C1 segment of cervical spinal cord (tissue), 14 donors: Measurements from ENCODE around the gene CIDEB.

Experiments
- DNase-seq, 14 donors: peaks; one replicate each; lab custom pipeline; 2025; lab: John Stamatoyannopoulos, UW

The CIDEB gene

DNA sequence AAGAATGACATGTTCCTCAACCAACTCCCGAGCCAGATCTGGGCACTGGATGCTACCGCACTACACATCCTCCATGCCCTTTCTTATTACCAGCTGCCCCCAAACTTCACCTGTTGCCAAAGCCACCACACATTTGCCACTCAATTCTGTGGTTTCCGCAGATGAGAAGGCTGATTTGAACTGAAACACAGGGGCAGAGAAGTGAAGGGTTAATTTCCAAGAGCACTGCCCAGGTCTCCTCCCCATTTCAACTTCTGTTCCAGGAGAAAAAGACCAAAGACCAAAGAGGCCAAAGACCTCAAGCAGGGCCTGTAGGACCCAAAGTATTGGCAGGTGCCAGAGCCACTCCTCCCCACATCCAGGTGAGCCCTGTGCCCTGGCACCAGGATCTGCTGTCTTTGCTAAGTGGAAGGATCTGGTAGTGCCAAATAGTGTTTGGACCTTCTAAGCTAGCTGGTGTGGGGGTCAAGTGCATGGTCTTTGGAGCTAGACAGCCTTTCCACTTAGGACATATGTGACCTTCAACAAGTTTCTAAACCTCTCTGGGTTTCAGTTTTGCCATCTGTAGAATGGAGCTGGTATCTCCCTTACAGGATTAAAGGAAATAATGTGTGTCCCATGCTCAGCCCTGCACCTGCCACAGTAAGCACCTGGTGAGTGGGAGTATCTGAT is 16.2 kb downstream of the CIDEB start:
- DNase-seq = no peak

- DNase-seq = no peak
These were observed 17.0 kb downstream of the CIDEB start for GRCh38 chr14:24290746-24291145.

DNA sequence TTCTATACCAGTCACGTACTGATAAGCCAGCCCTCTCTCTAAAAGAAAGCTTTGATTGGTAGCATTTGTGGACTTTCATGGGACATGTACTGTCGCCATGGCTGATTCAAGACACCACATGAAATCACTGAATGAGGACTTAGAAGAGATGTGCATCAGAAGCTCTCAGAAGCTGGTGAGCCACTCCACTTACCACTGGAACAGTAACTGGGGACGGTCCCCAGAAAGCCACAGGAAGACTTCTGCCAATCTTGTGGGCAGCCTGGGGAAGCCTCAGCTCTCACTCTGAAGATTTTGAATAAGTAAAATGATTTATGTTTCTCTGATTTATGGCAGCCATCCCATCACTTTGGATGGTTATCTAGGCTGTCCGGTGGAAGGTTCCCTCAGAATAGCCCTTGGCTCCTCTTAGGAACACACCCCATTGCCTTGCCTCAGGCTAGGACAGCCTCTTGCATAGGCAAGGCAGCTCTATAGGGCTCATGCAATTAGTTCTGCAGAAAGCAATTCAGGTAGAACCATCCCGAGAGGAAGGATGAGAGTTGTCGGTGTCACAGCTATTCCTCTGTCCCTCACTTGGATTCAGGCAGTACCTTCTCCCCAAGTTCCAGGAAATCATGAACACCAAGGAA is 18.0 kb downstream of the CIDEB start:
- no peak for DNase-seq

- no peak for DNase-seq
These were observed 20.8 kb downstream of the CIDEB start for GRCh38 chr14:24286996-24287395.

GRCh38 chr14:24285351-24285750 is 22.4 kb downstream of the CIDEB start:
- DNase-seq = no peak

DNA sequence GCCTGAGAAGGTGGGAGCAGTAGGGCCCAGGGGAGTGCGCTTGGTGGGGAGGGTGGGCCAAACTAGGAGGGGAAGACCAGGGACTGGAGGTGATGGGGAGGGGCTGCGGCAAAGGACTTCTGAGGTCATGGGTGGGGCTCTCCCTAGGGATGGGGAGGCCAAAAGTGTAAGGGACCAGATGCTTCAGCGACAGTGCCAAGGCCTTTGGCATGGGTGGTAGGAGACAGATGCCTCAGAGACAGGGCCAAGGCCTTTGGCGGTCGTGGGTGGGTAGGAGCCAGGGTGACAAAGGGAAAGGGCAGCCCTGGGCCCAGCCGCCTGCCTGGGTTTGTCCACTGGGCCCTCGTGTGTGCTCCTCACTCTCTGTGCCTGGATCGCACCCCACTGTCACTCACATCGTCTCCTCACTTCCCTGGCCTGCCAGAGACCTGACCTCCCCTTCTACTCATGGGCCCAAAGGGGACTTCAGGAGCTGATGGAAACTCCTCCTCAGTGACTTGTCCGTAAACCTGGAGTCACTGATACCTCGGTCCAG is 23.2 kb downstream of the CIDEB start:
- no peak for DNase-seq

DNA sequence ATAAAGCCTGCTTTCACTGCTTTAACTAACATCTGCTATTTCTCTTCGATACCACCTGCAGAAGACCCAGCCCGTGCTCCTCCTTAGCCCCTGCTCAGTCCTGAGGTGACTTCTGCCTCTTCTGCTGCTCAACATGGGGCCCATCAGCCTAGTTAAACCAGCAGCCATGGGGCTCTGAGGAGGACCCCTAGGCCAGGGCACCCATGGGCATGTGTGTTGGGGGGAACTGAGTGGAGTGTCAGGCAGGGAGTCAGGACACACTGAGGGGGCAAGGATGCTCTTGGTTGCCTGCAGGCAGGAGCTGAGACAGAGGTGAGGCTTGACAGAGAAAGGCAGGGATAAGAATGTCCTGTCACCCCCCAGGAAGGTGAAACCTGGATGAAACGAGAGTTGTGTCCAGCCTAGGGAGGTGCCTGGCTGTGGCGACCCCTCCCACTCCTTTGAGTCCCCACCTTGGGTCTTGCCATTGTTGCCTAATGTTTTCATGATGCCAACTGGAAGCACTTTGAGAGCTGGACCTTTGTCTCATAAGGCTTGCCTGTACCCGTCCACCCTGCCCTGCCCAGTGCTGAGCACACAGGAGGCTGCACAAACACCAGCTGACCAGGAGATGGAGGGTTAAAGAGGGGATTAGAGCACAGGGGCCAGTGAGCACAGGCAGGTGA is 23.8 kb downstream of the CIDEB start:
- DNase-seq = no peak

GRCh38 chr14:24282736-24283135 is 25.0 kb downstream of the CIDEB start:
- DNase-seq = no peak

DNA sequence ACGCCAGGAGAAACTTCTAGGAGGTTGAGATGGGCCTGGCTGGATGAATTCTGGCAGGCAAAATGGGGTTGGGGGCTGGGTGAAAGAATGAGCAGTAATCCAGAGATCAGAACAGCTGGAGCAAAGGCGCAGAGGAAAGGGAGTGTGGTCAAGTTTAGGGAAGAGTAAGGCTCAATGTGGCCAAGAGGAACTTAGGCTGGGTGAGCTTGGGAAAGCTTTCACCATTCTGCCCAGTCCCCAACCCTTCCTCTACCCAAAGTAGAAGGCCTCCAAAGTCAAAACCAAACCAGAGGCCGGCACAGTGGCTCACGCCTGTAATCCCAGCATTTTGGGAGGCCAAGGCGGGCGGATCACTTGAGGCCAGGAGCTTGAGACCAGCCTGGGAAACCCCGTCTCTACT is 26.1 kb downstream of the CIDEB start:
- DNase-seq = no peak

- no peak for DNase-seq
These were observed 26.8 kb downstream of the CIDEB start for GRCh38 chr14:24280797-24281460.

GRCh38 chr14:24279301-24280186 is 28.2 kb downstream of the CIDEB start:
- peak in 8 of 14 donors; percentile 21 to 48 (median 36) for DNase-seq

DNA sequence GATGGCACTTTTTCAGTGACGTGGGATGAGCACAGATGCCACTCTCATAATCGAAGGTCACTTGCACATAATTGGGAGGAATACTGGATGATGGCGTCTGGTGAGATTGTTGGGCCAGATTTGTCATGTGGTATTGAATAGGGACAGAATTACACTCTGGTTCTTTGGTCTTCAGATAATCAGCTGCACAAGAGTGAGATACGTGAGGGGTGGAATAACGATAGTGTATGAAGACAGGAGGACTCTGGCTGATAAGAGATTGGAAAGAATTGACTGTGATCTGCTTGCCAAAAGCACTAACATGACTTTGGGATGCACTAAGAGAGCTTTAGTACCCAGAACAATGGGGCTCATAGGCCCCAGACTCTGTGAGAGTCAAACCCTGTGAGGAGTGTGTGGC is 29.4 kb downstream of the CIDEB start:
- DNase-seq = no peak

DNA sequence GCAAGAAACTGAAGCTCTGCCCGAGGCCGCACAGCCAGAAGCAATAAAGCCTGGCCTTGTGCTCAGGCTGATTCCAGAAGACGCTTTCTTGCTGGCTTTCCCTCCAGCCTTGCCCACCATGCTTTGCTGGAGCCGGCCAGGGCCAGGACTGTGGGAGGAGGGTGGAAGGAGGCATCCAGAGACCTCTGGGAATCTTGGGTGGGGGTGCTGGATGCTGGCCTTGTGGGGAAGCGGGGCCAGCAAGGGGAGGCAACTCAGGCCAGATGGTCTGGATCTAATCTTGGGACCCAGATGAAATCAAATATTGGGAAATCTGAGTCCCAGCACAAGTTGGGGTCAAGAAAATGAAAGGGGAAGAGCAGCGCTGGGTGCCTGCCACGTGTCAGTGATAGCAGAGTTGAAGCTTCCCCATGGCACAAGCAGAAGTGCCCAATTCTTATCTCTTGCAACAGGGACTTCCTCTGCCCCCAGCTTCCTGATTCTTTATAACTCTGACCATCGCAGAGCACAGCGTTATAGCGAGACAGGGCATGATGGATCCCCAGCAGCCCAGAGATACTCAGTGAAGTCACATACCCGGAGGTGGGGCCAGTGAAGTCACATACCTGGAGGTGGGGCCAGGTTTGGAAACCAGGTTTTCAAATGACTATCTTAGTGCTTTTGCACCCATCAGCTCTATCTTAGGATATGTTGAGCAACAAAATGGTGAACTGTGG is 30.0 kb downstream of the CIDEB start:
- DNase-seq = peak in 9 of 14 donors; percentile 8 to 50 (median 22)

DNA sequence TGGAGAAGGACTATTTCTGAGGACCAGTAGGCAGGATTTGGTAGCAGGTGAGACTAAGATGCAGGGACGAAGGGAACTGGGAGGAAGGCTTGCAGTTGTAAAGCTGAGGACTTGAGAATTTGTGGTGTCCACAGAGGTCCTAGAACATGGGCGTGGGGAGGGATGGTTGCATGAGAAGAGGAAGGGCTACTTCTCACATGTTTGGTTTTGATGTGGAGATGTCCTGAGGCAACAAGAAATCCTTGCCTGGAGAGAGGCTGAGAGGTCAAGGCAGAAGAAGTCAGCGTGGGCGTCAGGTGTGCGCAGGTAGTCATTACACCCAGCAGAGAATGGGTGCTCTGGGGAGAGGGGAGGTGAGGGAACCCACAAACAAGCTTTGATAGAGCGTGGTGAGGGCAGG is 30.7 kb downstream of the CIDEB start:
- no peak for DNase-seq

- peak in 4 of 14 donors; percentile 8 to 23 (median 13) for DNase-seq
These were observed 33.7 kb downstream of the CIDEB start for GRCh38 chr14:24274101-24274543.

DNA sequence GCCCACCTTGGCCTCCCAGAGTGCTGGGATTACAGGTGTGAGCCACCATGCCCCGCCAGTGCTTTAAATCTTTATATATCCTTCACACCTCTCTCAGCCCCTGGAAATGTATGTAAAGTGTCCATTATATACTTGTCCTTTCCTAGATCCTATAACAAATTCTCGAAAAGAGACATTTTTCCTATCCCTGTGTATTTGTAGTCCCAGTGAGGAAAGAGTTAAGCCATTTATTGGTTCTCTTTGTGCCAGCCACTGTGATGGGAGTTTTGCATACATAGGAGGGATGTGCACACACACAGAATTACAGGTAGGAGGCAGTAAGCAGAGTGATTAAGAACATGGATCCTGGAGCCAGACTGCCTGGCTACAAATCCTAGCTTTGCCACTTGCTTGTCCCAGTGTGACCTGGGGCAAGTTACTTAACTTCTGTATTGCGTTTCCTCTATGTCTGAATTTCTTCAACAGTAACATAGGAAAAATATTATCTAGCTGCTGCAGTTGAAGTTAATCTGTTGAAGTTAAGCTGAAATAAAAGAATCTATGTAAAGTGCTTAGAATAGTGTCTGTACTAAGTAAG is 34.3 kb downstream of the CIDEB start:
- no peak for DNase-seq

DNA sequence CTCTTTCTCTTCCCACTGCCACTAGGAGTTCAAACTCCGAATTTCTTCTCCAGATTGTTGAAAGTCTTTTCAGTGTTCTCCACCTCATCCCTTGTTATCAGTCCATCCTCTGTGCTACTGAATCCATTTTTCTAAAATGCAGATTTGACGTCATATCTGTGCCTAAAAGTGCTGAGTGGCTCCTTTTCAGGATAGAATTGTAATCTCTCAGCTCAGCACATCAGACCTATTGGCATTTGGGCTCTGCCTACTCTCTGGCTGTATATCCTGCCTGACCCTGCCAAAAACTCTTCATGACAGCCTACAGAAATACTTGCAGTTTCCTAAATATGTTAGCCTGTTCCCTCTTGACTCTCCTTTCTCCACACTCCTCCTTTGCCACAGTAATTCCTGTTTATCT is 35.3 kb downstream of the CIDEB start:
- no peak for DNase-seq

DNA sequence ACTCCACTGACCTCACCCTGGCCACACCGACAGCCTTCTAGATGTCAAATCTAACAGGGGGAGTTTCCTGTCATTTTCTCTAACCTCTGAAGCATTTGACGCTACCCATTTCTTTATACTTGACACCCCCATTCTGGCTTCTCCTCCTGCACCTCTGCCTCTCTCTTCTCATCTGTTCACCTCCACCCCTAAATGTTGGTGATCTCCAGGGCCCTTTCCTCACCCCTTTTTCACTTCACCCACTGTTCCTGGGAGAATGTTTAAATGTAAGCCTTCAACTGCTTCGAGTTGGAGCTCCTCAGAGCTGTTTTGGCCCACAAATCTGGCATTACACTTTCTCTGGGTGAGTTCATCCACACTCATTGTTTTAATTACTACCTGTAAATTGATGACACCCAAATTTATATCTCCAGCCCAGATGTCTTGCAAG is 35.9 kb downstream of the CIDEB start:
- DNase-seq = no peak

DNA sequence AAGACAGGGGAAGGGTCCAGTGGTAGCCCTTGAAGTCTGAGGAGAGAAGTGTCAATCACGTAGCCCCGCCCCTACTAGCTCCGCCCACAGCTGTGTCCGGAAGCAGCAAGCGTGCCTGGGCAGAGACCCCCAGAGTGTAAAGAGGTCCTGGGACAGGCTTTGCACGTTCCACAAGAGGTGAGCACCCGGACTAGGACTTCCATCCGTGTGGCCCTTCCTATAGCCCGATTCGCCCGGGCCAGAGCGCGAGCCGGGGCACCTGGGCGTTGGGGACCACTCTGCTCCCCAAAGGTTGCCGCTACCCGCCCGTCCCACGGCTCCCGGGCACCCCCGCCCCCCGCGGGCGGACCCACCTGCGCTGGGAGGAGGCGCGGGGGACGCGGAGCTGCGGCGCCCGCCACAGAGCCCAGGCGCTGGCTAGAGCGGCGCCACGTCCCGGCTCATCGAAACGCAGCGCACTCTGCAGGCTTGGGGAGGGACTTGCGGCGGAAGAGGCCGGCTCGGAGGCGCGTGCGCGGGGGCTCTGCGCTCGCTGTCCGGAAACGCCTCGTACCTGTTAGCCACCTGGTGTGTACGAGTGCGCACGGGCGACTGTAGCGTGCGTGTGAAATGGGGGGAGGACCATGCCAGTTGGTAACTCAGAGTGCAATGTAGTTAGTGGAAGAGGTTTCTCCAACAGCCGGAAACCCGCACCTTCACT is 36.5 kb downstream of the CIDEB start, which contains the start of gene RABGGTA:
Gene RABGGTA (minus strand): TSS at position 464 of the 700 bp plus-strand sequence. CDS start 482 bp downstream, outside the sequence.
- DNase-seq = peak in 12 of 14 donors; percentile 49 to 84 (median 72)
